Activated CD8-positive, alpha-beta memory T cell treated with anti-CD3 and anti-CD28 coated beads for 48 hours (primary cell): ENCODE data around the gene ARHGAP22.

Experiments
- DNase-seq, 3 experiments: peaks; one replicate each; pipeline ENCODE4 v3.0.0-alpha.2; 2020; ENCODE audit warnings: low read depth in 2 of 3, low spot score in 2 of 3

Gene ARHGAP22

GRCh38 chr10:48455055-48455391 lies 149.8 kb downstream of the ARHGAP22 start:
- DNase-seq = no peak

DNA sequence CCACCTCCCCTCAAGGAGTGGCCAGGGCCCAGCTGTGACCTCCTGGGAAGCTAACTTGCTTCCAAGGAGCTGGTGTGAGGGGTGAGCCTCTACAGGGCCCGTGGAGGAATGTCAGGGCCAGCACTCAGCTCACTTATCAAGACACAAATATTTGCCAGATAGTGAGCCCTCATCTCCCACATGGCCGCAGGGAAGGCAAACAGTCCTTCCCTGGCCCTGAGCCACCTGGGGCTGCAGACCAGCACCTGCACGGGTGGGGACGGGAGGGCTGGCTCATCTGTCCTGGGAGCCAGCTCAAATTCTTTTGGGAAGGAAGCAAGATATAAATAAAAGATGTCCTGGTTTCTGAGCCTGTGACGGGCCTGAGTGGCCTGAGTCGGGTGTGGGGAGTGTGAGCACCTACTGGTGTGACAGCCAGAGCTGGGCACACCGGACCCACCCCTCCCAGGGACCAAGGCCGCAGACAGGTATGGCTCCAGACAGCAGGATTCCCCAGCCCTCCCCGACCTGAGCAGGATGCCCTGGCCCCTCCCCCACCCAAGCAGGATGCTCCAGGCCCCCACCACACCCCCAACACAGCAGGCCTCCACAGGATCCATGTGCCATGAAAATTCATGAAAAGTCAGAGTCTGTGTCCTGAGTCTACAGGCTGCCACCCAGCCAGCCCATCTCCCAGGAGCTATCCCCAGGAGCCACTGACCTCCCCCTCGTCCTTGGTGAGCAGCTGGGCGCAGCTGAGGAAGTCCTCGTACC lies 150.4 kb downstream of the ARHGAP22 start:
- no peak for DNase-seq

DNA sequence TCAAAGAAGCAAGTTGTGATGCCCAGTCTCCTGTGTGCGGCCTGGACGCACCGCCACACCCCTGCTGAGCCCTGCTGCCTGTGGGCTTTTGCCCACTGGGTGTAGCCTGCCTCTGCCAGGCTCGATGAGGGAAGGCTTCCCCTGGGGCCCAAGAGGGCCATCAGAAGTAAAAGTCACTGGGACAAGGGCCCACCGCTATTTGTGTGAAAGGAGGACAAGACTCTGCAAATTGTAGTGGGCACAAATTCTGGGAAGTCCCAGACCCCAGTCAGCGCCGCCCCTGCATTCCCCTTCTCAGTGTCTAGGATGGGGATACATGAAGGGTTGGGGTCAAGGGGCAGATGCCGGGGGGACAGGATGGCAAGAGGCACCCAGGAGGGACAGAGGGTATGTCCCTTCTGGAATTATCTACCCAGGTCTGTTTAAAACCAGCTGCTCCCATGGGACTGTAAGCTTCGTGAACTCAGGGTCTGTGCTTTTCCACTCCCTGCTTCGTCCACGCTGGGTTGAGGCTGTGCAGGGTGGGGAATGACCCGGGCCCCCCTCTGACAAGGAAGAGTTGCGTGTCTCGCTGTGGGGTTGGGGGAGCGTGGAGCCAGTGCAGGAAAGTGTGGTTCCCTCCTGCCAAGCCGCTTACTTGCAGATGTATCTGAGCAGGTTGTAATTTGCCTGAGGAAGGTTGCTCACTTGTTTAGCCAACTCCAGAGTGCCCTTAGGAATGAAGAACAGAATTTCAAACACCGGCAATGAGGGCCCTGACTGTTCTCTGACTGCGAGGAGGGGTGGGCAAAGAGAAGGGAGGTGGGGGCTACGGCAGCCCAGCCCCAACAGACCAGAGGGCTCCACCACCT lies 151.2 kb downstream of the ARHGAP22 start:
- no peak for DNase-seq

DNA sequence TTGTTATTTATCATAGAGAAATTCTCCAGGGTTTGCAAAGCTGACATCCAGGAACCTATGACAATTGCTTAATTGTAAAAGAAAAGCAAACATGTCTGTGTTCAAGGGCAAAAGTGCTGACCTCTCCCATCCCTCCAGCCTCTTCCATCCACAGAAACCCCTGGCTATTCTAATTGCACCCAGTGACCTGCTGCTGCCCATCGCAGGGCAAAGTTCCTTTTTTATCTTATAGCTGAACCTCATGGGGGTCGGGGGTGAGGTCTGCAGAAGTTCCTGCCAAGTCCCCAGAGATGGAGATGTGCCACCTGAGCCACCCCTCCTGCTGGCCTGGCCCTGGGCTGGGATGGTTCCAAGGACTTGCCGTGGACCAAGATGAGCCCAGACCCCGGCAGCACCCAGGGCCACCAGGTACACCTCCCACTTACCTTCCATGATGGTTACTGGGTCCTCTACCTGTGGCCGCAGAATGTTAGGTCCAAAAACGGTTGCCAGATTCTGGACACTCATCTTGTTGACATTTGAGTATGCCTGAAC lies 151.9 kb downstream of the ARHGAP22 start:
- no peak for DNase-seq

DNA sequence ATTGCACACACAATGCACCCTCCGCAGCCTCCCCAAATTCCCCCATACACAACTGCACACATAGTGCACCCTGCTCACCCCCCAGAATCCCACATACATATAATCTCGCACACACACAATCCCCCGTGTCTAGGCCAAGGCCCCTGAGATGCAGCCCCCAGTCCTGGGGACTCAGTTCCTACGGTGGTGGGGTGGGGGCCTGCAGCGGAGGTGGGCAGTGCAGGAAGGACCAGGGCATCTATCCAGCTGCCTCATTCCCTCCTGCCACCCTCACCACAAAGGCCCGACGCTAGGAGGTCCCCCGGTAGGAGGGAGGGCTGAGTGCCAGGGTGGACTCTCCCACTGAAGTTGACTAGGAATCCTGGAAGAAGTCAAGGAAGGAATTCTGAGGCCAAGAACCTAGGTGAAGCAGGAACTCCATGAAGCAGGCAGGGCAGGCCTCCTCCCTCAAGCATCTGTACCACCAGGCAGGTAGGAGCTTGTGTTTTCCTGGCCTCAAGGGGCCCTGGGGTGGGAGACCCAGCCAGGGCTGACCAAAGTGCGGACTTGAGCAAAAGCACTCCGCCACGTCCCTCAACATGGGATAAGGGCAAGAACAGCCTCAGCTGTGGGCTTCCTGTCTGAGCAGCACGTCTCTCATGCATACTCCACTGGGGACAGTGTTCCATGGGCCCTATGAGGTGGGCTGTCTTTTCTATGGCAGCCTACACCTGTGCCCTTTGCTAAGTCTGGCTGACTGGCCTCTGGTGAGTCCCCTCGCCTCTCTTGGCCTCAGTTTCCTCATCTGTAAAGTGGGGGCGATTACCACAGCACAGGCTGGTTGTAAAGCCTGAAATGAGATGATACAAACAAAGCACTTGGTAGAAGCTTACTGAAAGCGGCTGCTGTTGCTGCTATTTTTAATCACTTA lies 152.6 kb downstream of the ARHGAP22 start:
- DNase-seq = no peak

DNA sequence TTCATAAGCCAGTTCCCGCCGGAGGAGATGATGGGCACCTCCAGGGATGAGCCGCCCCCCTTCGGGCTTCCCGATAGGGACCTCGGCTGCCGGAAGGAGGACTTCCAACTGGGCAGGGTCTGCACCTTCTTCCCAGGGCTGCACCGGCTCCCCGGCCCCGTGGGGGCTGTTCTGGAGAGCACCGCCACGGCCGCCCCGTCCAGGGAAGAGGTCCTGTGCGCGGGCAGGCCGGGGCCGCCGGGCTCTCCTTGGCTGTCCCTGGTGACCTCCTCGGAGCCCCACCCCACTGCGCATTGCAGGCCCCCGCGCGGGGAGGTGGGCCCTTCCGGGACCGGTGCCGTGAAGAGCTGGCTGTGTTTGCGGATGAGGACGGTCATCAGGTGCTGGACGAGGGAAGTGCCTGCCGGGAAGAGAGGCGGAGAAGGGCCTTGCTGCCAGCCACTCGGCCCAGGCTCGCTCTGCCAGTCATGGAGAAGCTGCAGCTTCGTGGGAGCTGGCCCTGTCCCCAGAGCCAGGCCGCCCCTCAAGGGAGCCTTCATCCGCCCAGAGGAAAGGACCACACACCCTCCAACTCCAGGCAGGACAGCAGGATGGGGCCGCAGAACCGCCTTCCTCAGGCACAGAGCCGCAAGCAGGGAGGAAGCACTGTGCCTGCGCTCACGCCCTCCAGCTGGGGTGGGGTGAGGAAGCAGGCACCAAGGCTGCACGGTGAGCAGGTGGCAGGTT lies 154.0 kb downstream of the ARHGAP22 start:
- DNase-seq = no peak

- DNase-seq = no peak
These were observed 154.6 kb downstream of the ARHGAP22 start for GRCh38 chr10:48450233-48450740.

- no peak for DNase-seq
These were observed 155.2 kb downstream of the ARHGAP22 start for GRCh38 chr10:48449501-48450232.

DNA sequence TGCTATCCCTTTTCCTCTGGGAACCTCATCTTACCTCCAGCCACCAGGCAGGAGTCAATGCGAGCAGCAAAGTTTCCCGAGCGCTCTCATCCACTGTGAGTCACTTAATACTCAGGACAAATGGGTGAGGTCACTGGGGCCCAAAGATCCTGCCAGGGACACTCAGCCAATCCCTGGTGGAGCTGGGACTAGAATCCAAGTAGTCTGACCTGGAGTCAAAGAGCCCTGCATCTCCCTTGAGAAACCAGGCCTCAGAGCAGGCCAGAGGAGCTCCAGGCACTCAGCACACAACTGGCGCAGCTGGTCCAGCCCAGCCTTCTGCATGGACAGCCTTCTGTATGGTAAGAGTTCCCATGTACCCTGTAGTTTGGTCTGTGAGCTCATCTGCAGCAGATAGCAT lies 156.1 kb downstream of the ARHGAP22 start:
- no peak for DNase-seq

DNA sequence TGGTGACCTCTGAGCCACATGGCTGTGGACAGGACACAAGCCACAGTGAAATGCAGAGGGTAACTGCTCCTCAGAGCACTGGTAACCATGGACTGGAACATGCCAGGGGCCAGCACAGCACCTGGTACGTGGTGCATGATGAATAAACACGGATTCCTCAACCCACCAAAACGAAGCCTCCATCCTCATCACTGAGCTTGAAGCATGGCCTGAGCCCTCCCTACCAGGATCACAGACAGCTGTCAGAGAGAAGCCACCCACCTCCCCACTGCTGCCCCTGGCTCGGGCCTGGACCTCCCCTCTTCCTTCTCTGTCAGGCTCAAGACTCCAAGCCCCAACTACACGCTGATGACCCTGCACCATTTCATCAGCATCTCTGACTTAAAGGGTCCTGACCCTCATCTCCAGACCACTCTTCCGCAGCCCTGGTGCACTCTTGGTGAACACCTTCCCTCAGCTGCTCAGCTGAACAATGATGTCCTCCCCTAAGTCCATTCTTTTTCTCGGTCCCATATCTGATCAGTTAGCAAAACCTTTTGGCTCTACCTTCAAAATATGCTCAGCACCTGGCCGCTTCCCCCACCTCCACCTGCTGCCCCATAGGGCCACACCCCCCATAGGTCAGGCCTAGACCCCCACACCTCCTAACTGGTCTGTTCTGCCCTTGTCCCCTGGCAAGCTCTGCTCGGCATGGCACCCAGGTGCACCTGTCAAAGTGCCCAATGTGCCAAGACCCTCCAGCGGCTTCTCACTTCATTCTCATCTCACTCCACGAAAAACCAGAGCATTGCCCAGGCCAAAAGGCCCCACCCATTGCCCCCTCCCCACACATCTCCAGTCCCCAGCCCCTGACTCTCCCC lies 157.3 kb downstream of the ARHGAP22 start:
- DNase-seq = no peak

GRCh38 chr10:48446785-48447184 lies 158.1 kb downstream of the ARHGAP22 start:
- DNase-seq = no peak

- no peak for DNase-seq
These were observed 158.9 kb downstream of the ARHGAP22 start for GRCh38 chr10:48445932-48446331.

DNA sequence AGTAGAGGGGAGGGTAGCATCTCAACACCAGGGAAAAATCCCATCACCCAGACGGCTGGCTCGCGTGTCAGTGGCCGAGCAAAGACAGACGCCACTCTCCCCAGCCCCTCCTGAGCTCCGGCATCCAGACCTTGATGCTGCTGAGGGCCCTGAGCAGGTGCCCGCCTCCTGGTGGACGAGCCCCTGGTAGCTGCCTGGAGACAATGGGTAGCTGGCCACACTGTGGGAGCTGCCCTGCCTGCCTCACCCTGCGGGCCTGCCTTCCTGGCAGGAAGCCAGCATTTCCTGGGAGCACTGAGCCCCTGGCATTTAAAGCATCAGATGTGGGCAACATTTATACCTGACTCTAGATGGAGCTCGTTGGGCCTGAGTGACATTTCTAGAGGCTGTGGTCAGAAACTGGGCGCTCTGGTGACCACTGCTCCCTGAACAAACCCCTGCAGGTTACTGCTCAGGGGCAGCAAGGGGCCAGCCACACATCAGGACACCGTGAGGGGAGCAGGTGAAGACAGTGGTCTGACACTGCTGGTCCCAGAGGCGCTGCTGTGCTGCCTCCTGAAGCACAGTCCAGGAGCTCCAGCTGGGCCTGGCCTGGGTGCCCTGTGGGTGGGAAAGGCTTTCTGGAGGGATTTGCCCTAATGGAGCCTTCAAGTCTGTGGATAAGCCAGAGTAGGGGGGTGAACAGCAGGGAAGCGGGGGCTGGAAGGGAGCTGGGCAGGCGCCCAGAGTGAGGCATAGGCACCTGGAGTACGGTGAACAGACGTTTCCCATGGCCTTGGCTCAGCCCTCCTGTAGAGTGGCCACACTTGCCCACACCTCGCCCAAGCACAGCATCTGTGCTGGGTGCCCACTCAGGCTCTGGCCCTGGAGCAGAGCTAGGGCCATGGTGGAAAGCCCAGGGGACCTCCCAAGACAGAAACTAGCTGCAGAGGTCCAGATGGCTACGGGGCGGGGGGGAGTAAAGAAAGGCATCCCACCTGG lies 159.7 kb downstream of the ARHGAP22 start:
- no peak for DNase-seq

DNA sequence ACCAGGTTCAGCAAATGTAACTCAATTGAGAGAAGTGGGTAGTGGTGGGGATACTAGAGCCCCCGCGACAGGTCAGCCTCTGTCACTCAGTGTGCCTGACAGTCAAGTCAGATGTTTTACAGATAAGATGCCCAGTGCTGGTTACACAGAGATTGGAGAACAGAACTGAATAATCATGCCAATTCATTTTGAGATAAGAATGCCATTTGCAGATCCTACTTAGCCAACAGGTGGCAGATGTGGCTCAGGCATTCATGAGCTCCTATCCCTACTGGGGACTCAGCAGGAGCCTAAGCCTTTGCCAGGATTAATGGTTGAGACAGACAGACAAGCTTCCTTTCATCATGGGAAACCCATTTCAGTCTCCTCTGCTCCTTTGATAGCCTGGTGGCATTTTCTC lies 160.6 kb downstream of the ARHGAP22 start:
- DNase-seq = no peak

- DNase-seq = no peak
These were observed 162.1 kb downstream of the ARHGAP22 start for GRCh38 chr10:48442809-48443177.

DNA sequence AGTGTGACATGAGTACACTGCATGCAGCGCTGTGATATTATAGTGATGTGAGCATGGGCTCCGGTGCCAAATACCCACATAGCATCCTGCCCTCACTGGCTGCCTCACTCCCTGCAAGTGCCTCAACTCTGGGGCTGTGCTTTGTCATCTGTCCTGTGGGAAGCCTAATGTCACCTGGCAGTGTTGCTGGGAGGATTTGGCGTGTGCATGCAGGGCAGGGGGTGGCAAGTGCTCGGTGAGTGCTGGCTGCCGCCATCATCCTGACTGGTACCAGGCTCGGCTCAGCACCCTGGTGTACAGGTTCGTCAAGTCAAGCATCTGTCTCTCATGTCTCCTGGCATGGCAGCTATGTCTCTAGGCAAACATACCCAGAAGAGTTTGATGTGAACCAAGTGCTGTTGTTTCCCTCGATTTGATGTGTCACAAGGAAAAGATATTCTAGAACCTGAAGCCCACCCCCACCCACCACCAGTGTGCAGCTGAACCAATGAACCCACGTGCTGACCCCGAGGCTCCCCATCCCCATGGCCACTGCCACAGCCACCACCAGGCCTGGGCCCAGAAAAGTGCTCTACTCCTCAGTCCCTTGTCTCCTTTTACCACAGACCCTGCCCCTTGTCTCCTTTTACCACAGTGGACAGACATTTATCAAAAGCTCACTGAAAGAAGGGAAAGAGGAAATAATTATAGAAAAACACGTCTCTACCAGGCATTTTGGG lies 162.6 kb downstream of the ARHGAP22 start:
- no peak for DNase-seq

DNA sequence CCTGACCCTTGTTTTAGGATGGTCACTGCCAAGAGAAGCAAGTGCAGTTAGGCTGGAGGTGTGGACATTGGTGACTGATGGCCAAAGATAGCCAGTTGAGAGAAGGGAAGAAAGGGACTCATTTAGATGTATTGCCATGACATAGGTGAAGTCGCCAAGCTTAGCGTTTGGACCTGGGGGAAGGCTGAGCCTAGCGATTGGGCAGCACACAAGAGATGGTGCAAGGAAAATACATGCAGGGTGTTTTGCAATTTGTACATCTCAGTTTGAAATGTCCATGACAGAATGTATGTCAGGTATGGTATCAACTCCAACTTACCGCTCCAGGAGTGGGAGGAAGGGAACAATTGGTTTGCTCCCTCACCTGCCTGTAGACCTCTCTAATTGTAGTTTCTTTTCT lies 164.1 kb downstream of the ARHGAP22 start:
- DNase-seq = no peak
